NCI-H146 (cell line): Measurements from ENCODE around the gene ANXA3.
"Not testable (repeated sequence)": the region's sequence is repeated elsewhere in the genome, so short reads cannot be mapped to it uniquely, and the experiment has no call there.

Experiments used
- DNase-seq: peaks from one replicate; lab custom pipeline; 2025; lab: John Stamatoyannopoulos, UW

The ANXA3 gene

GRCh38 chr4:78543424-78544125 lies 8.0 kb upstream of the ANXA3 start:
- DNase-seq: peak; percentile 63

- no peak for DNase-seq
These were observed 6.9 kb upstream of the ANXA3 start for GRCh38 chr4:78544678-78545077.

- DNase-seq: no peak
These were observed 6.0 kb upstream of the ANXA3 start for GRCh38 chr4:78545275-78546246.

GRCh38 chr4:78547899-78548298 lies 3.7 kb upstream of the ANXA3 start:
- DNase-seq: not testable (repeated sequence)

- not testable (repeated sequence) for DNase-seq
These were observed 2.7 kb upstream of the ANXA3 start for GRCh38 chr4:78548889-78549288.

- DNase-seq: peak; percentile 29
These were observed 946 bp downstream of the ANXA3 start for GRCh38 chr4:78552389-78553042.

GRCh38 chr4:78553043-78553396 lies 1.4 kb downstream of the ANXA3 start:
- DNase-seq: no peak

- no peak for DNase-seq
These were observed 2.0 kb downstream of the ANXA3 start for GRCh38 chr4:78553529-78554060.

- DNase-seq: no peak
These were observed 5.1 kb downstream of the ANXA3 start for GRCh38 chr4:78556665-78557064.

GRCh38 chr4:78557841-78558240 lies 6.3 kb downstream of the ANXA3 start:
- no peak for DNase-seq

- no peak for DNase-seq
These were observed 6.8 kb downstream of the ANXA3 start for GRCh38 chr4:78558410-78558809.

GRCh38 chr4:78560296-78560963 lies 8.9 kb downstream of the ANXA3 start:
- DNase-seq: no peak

GRCh38 chr4:78561677-78562076 lies 10.1 kb downstream of the ANXA3 start:
- DNase-seq: no peak

GRCh38 chr4:78562687-78563086 lies 11.1 kb downstream of the ANXA3 start:
- no peak for DNase-seq

- no peak for DNase-seq
These were observed 14.4 kb downstream of the ANXA3 start for GRCh38 chr4:78565971-78566372.

GRCh38 chr4:78566834-78567499 lies 15.4 kb downstream of the ANXA3 start:
- DNase-seq: no peak

- no peak for DNase-seq
These were observed 16.0 kb downstream of the ANXA3 start for GRCh38 chr4:78567500-78568060.

GRCh38 chr4:78568640-78569305 lies 17.2 kb downstream of the ANXA3 start:
- no peak for DNase-seq

GRCh38 chr4:78569306-78569821 lies 17.8 kb downstream of the ANXA3 start:
- DNase-seq: no peak

GRCh38 chr4:78570117-78570516 lies 18.5 kb downstream of the ANXA3 start:
- no peak for DNase-seq
